Naive thymus-derived CD8-positive, alpha-beta T cell (primary cell): Measurements from ENCODE around the gene HES6. TPM values are rescaled to one million over a fixed set of nuclear protein-coding genes. Genes with fewer than 3 reads are reported as not detected.

ENCODE experiments used
- ATAC-seq, 2 donors: fragments of 150-1000 bp; cut with Tn5 transposase in 1 of 2; sonication (Bioruptor Pico), chemical (Tn5 transposase) in 1 of 2; 1 replicate in 1 of 2; 2 replicates in 1 of 2; pipeline ENCODE4 v1.10.0; 2021; ENCODE audit warnings: mild to moderate bottlenecking in 2 of 2, moderate library complexity in 2 of 2
- POLR2A ChIA-PET: fragments of 350-600 bp; sonication (Branson Sonifier 250); formaldehyde crosslinking; loops from one replicate; lab custom pipeline; 2021; ENCODE audit warnings: antibody characterized with exemption; lab: Charles Lee
- DNase-seq, 10 donors: peaks; one replicate each; pipeline versions ENCODE4 v3.0.0 to v3.0.0-alpha.2; 2020 to 2022
- H3K27ac Mint-ChIP-seq, 10 donors: one replicate each; pipeline ENCODE4 v1.8.0; 2020 to 2022; ENCODE audit warnings: mild to moderate bottlenecking in 10 of 10, mixed read lengths in 10 of 10, moderate library complexity in 4 of 10, inconsistent platforms in 1 of 10
- H3K27me3 Mint-ChIP-seq, 5 donors: one replicate each; pipeline ENCODE4 v1.8.0; 2021 to 2022; ENCODE audit warnings: mixed read lengths in 5 of 5
- H3K36me3 Mint-ChIP-seq, 3 donors: one replicate each; pipeline ENCODE4 v1.8.0; 2020 to 2022; ENCODE audit warnings: mixed read lengths in 3 of 3, mild to moderate bottlenecking in 2 of 3, inconsistent platforms in 1 of 3
- H3K4me1 Mint-ChIP-seq, 4 donors: one replicate each; pipeline ENCODE4 v1.8.0; 2021 to 2022; ENCODE audit warnings: mixed read lengths in 4 of 4
- H3K4me3 Mint-ChIP-seq, 10 donors: one replicate each; pipeline ENCODE4 v1.8.0; 2020 to 2022; ENCODE audit warnings: mild to moderate bottlenecking in 10 of 10, mixed read lengths in 10 of 10, moderate library complexity in 6 of 10, inconsistent platforms in 1 of 10
- H3K9me3 Mint-ChIP-seq, 9 donors: one replicate each; pipeline ENCODE4 v1.8.0; 2020 to 2022; ENCODE audit warnings: mixed read lengths in 9 of 9, mild to moderate bottlenecking in 3 of 9, inconsistent platforms in 1 of 9, moderate library complexity in 1 of 9
- polyA plus RNA-seq, 3 donors: library from polyadenylated mRNA; unstranded; fragments of 300-500 nt; fragmentation: Illumina TruSeq; gene quantifications; one replicate each; pipeline ENCODE4 v1.2.3, GENCODE V29; 2021
- total RNA-seq, 8 experiments: library from RNA in 2 of 8; stranded (reverse) in 2 of 8; gene quantifications; one replicate each; pipeline ENCODE4 v1.2.3 and lab custom pipeline; 2021 to 2026

Gene HES6
- total and polyA plus RNA-seq, 5 experiments from 2014 or later: 0.33 to 2.0 (median 1.9) TPM; not detected in 1

- DNase-seq: no peak
- no peak for ATAC-seq
- peaks cover 0 to 50% (median 6%) of the 10 kb centered on the region in 3 donors for H3K36me3 Mint-ChIP-seq
Observed at GRCh38 chr2:238247002-238247822, 7.4 kb upstream of the HES6 start.

GRCh38 chr2:238244151-238244550 lies 4.3 kb upstream of the HES6 start:
- Mint-ChIP-seq H3K27me3 (peaks cover 0 to 2% (median 0%) of the 10 kb centered on the region in 5 donors), H3K9me3 (no peaks in the 10 kb centered on the region), H3K36me3 (peaks cover 0 to 36% (median 6%) of the 10 kb centered on the region in 3 donors), H3K27ac (no peak overlapping the region), H3K4me3 (no peak overlapping the region), H3K4me1 (peaks cover 2 to 13% (median 5%) of the 10 kb centered on the region in 4 donors)
- DNase-seq (no peak), ATAC-seq (no peak)
- POLR2A ChIA-PET: interaction anchor here (1.0 kb wide), 1 partner anchor 29 kb away, joined by 3 read pairs; no protein-coding TSS in a partner anchor

More at GRCh38 chr2:238247002-238247822, 7.4 kb upstream of the HES6 start:
- Mint-ChIP-seq H3K4me1 (peaks cover 0 to 2% (median 0%) of the 10 kb centered on the region in 4 donors), H3K27me3 (no peaks in the 10 kb centered on the region), H3K27ac (peak overlapping the region in 2 of 10 donors; percentile 24 to 51), H3K4me3 (no peak overlapping the region), H3K9me3 (no peaks in the 10 kb centered on the region)
- POLR2A ChIA-PET: no interaction called here

- POLR2A ChIA-PET: no interaction called here
- no peak overlapping the region for H3K4me3 Mint-ChIP-seq
- H3K4me1 Mint-ChIP-seq: peaks cover 2 to 13% (median 5%) of the 10 kb centered on the region in 4 donors
- H3K27me3 Mint-ChIP-seq: peaks cover 0 to 2% (median 0%) of the 10 kb centered on the region in 5 donors
- no peak for DNase-seq
- H3K27ac Mint-ChIP-seq: no peak overlapping the region
- ATAC-seq: no peak
- H3K36me3 Mint-ChIP-seq: peaks cover 0 to 34% (median 6%) of the 10 kb centered on the region in 3 donors
- H3K9me3 Mint-ChIP-seq: no peaks in the 10 kb centered on the region
Observed at GRCh38 chr2:238243496-238244076, 3.7 kb upstream of the HES6 start.

GRCh38 chr2:238242731-238243495 lies 3.1 kb upstream of the HES6 start:
- Mint-ChIP-seq H3K4me1 (peaks cover 2 to 13% (median 8%) of the 10 kb centered on the region in 4 donors), H3K27ac (no peak overlapping the region), H3K27me3 (peaks cover 0 to 9% (median 0%) of the 10 kb centered on the region in 5 donors), H3K9me3 (no peaks in the 10 kb centered on the region), H3K4me3 (no peak overlapping the region), H3K36me3 (peaks cover 0 to 30% (median 6%) of the 10 kb centered on the region in 3 donors)
- POLR2A ChIA-PET: no interaction called here
- DNase-seq: no peak
- no peak for ATAC-seq

- POLR2A ChIA-PET: no interaction called here
- Mint-ChIP-seq H3K4me1 (peaks cover 2 to 13% (median 8%) of the 10 kb centered on the region in 4 donors), H3K27me3 (peaks cover 0 to 17% (median 0%) of the 10 kb centered on the region in 5 donors), H3K36me3 (peaks cover 0 to 23% (median 5%) of the 10 kb centered on the region in 3 donors), H3K4me3 (peak overlapping the region in 9 of 10 donors; percentile 0 to 87 (median 42)), H3K9me3 (no peaks in the 10 kb centered on the region), H3K27ac (peak overlapping the region in 2 of 10 donors; percentile 32 to 60)
- no peak for ATAC-seq
- no peak for DNase-seq
Observed at GRCh38 chr2:238241970-238242369, 2.1 kb upstream of the HES6 start.

GRCh38 chr2:238240757-238241711 lies 1.2 kb upstream of the HES6 start:
- POLR2A ChIA-PET: interaction anchor here (0.5 to 1.6 kb wide), 2 partner anchors 37 to 251 kb away, joined by 3 to 4 read pairs; no protein-coding TSS in a partner anchor
- H3K9me3 Mint-ChIP-seq: no peaks in the 10 kb centered on the region
- H3K27me3 Mint-ChIP-seq: peaks cover 3 to 24% (median 5%) of the 10 kb centered on the region in 5 donors
- ATAC-seq: no peak
- peak in 2 of 10 donors; percentile 26 to 33 for DNase-seq
- peaks cover 2 to 13% (median 8%) of the 10 kb centered on the region in 4 donors for H3K4me1 Mint-ChIP-seq
- H3K27ac Mint-ChIP-seq: peak overlapping the region in 3 of 10 donors; percentile 10 to 60 (median 32)
- H3K36me3 Mint-ChIP-seq: peaks cover 0 to 14% (median 5%) of the 10 kb centered on the region in 3 donors
- peak overlapping the region in 9 of 10 donors; percentile 16 to 91 (median 46) for H3K4me3 Mint-ChIP-seq

- Mint-ChIP-seq H3K36me3 (peaks cover 0 to 4% (median 0%) of the 10 kb centered on the region in 3 donors), H3K27me3 (peaks cover 11 to 34% (median 18%) of the 10 kb centered on the region in 5 donors), H3K27ac (no peak overlapping the region), H3K4me1 (peaks cover 8 to 15% (median 12%) of the 10 kb centered on the region in 4 donors), H3K4me3 (peak overlapping the region in 4 of 10 donors; percentile 45 to 87 (median 54)), H3K9me3 (no peaks in the 10 kb centered on the region)
- POLR2A ChIA-PET: interaction anchor here (0.6 to 2.3 kb wide), 5 partner anchors 17 to 302 kb away, joined by 3 to 7 read pairs (median 3); no protein-coding TSS in a partner anchor
- peak; percentile 46 to 59 for ATAC-seq
- DNase-seq: peak in 5 of 10 donors; percentile 22 to 48 (median 43)
Observed at GRCh38 chr2:238239543-238239862, 335 bp downstream of the HES6 start.

GRCh38 chr2:238238766-238239542 lies 884 bp downstream of the HES6 start:
- no peak overlapping the region for H3K27ac Mint-ChIP-seq
- H3K4me1 Mint-ChIP-seq: peaks cover 9 to 19% (median 12%) of the 10 kb centered on the region in 4 donors
- no peaks in the 10 kb centered on the region for H3K36me3 Mint-ChIP-seq
- POLR2A ChIA-PET: interaction anchor here (0.6 to 2.3 kb wide), 5 partner anchors 18 to 323 kb away, joined by 3 to 7 read pairs (median 3); no protein-coding TSS in a partner anchor
- DNase-seq (peak in 8 of 10 donors; percentile 26 to 58 (median 44)), ATAC-seq (peak; percentile 51 to 61)
- peak overlapping the region in 9 of 10 donors; percentile 7 to 87 (median 59) for H3K4me3 Mint-ChIP-seq
- H3K9me3 Mint-ChIP-seq: no peaks in the 10 kb centered on the region
- H3K27me3 Mint-ChIP-seq: peaks cover 11 to 34% (median 18%) of the 10 kb centered on the region in 5 donors

GRCh38 chr2:238238311-238238765 lies 1.5 kb downstream of the HES6 start:
- POLR2A ChIA-PET: interaction anchor here (0.6 to 2.3 kb wide), 4 partner anchors 19 to 322 kb away, joined by 3 to 7 read pairs (median 4); no protein-coding TSS in a partner anchor
- peaks cover 12 to 20% (median 17%) of the 10 kb centered on the region in 4 donors for H3K4me1 Mint-ChIP-seq
- H3K36me3 Mint-ChIP-seq: no peaks in the 10 kb centered on the region
- no peaks in the 10 kb centered on the region for H3K9me3 Mint-ChIP-seq
- ATAC-seq: no peak
- DNase-seq: no peak
- H3K27me3 Mint-ChIP-seq: peaks cover 11 to 34% (median 18%) of the 10 kb centered on the region in 5 donors
- H3K27ac Mint-ChIP-seq: peak overlapping the region in 1 of 10 donors; percentile 75
- peak overlapping the region; percentile 42 to 87 (median 62) for H3K4me3 Mint-ChIP-seq

GRCh38 chr2:238237431-238238135 lies 2.3 kb downstream of the HES6 start:
- POLR2A ChIA-PET: interaction anchor here (2.3 kb wide), 1 partner anchor 35 kb away, joined by 7 read pairs; no protein-coding TSS in a partner anchor
- H3K4me3 Mint-ChIP-seq: peak overlapping the region in 8 of 10 donors; percentile 28 to 85 (median 54)
- H3K27ac Mint-ChIP-seq: peak overlapping the region in 1 of 10 donors; percentile 3
- DNase-seq: no peak
- ATAC-seq: no peak
- peaks cover 11 to 34% (median 18%) of the 10 kb centered on the region in 5 donors for H3K27me3 Mint-ChIP-seq
- peaks cover 12 to 21% (median 18%) of the 10 kb centered on the region in 4 donors for H3K4me1 Mint-ChIP-seq
- H3K9me3 Mint-ChIP-seq: no peaks in the 10 kb centered on the region
- H3K36me3 Mint-ChIP-seq: no peaks in the 10 kb centered on the region
